Measurements from ENCODE around the gene SLC35F6.

GRCh38 chr2:26793518-26793917 lies 29.4 kb downstream of the SLC35F6 start:
- TF ChIP-seq CTCF (IDR thresholded peaks at IDR 0.05; ENCODE audit: insufficient read depth, low read length, poor library complexity, severe bottlenecking) = no peak
- TF ChIP-seq EZH2phosphoT487 (conservative IDR thresholded peaks at IDR 0.05; ENCODE audit: low read length) = no peak

Data from SU-DHL-6 (cell line).